ENCODE results near the gene BAHCC1. TPM values are rescaled to one million over a fixed set of nuclear protein-coding genes. Genes with fewer than 3 reads are reported as not detected.

BAHCC1 gene
- total RNA-seq, 2 donors from 2014 or later: 11.4 to 28.9 TPM

GRCh38 chr17:81384929-81385319 lies 10.3 kb upstream of the BAHCC1 start:
- Histone ChIP-seq H3K27ac (peak overlapping the region in 1 of 2 donors; percentile 98), H3K27me3 (replicated peaks; ENCODE audit: insufficient read depth) (no peaks in the 10 kb centered on the region), H3K9me3 (no peaks in the 10 kb centered on the region), H3K36me3 (no peaks in the 10 kb centered on the region), H3K4me3 (no peak overlapping the region), H3K4me1 (replicated peaks) (peaks cover 16% of the 10 kb centered on the region)
- TF ChIP-seq POLR2AphosphoS5 (IDR thresholded peaks at IDR 0.05): no peak
- no peak for DNase-seq (ENCODE audit: low spot score)
- 95% methylated on average over 7 of the region's 7 CpGs for WGBS
- intact Hi-C loops (cut with DNase I): loop anchor here (5.0 kb wide), 1 partner anchor 97 kb away; no protein-coding TSS in a partner anchor

GRCh38 chr17:81385320-81386111 lies 9.7 kb upstream of the BAHCC1 start:
- Histone ChIP-seq H3K4me3 (no peak overlapping the region), H3K4me1 (replicated peaks) (peaks cover 16% of the 10 kb centered on the region), H3K36me3 (no peaks in the 10 kb centered on the region), H3K27me3 (replicated peaks; ENCODE audit: insufficient read depth) (no peaks in the 10 kb centered on the region), H3K27ac (peak overlapping the region; percentile 98 to 99), H3K9me3 (no peaks in the 10 kb centered on the region)
- no peak for TF ChIP-seq POLR2AphosphoS5 (IDR thresholded peaks at IDR 0.05)
- TF ChIP-seq CTCF (IDR thresholded peaks at IDR 0.05): no peak
- no peak for TF ChIP-seq POLR2A (IDR thresholded peaks at IDR 0.05)
- WGBS: 80% methylated on average over 24 of the region's 24 CpGs
- no peak for DNase-seq (ENCODE audit: low spot score)
- intact Hi-C loops (cut with DNase I): loop anchor here (5.0 kb wide), 1 partner anchor 97 kb away; no protein-coding TSS in a partner anchor

- no peak for DNase-seq (ENCODE audit: low spot score)
- no peaks in the 10 kb centered on the region for H3K9me3 ChIP-seq
- TF ChIP-seq CTCF (IDR thresholded peaks at IDR 0.05) (no peak), POLR2AphosphoS5 (IDR thresholded peaks at IDR 0.05) (no peak), POLR2A (IDR thresholded peaks at IDR 0.05) (no peak)
- peaks cover 16% of the 10 kb centered on the region for H3K4me1 ChIP-seq (replicated peaks)
- H3K27ac ChIP-seq: peak overlapping the region; percentile 98 to 99
- no peaks in the 10 kb centered on the region for H3K27me3 ChIP-seq (replicated peaks; ENCODE audit: insufficient read depth)
- 35% methylated on average over 12 of the region's 15 CpGs for WGBS
- intact Hi-C loops (cut with DNase I): loop anchor here (5.0 kb wide), 1 partner anchor 96 kb away; no protein-coding TSS in a partner anchor
- H3K36me3 ChIP-seq: no peaks in the 10 kb centered on the region
- H3K4me3 ChIP-seq: peak overlapping the region; percentile 62 to 86
Observed at GRCh38 chr17:81386141-81386645, 9.1 kb upstream of the BAHCC1 start.

GRCh38 chr17:81386646-81387099 lies 8.6 kb upstream of the BAHCC1 start:
- intact Hi-C loops (cut with DNase I): loop anchor here (5.0 kb wide), 1 partner anchor 96 kb away; no protein-coding TSS in a partner anchor
- peaks cover 18% of the 10 kb centered on the region for H3K4me1 ChIP-seq (replicated peaks)
- peak overlapping the region; percentile 62 to 86 for H3K4me3 ChIP-seq
- under 1% methylated on average over 44 of the region's 60 CpGs for WGBS
- TF ChIP-seq POLR2AphosphoS5 (IDR thresholded peaks at IDR 0.05): no peak
- no peak for TF ChIP-seq POLR2A (IDR thresholded peaks at IDR 0.05)
- no peak for TF ChIP-seq CTCF (IDR thresholded peaks at IDR 0.05)
- no peaks in the 10 kb centered on the region for H3K9me3 ChIP-seq
- no peak for DNase-seq (ENCODE audit: low spot score)
- H3K36me3 ChIP-seq: no peaks in the 10 kb centered on the region
- no peaks in the 10 kb centered on the region for H3K27me3 ChIP-seq (replicated peaks; ENCODE audit: insufficient read depth)
- H3K27ac ChIP-seq: peak overlapping the region; percentile 98 to 99

Measured in prostate gland (tissue), 2 donors.